Stimulated activated CD8-positive, alpha-beta memory T cell treated with anti-CD3 and anti-CD28 coated beads, Interleukin-7, amount 100 ng/mL, for 48 hours (primary cell): ENCODE measurements around the gene SCN11A.

Experiments used
- DNase-seq, 2 donors: peaks; one replicate each; pipeline ENCODE4 v3.0.0-alpha.2; 2020; ENCODE audit warnings: low read depth in 1 of 2; ENCODE audit errors: extremely low read depth in 1 of 2

Gene SCN11A

DNA sequence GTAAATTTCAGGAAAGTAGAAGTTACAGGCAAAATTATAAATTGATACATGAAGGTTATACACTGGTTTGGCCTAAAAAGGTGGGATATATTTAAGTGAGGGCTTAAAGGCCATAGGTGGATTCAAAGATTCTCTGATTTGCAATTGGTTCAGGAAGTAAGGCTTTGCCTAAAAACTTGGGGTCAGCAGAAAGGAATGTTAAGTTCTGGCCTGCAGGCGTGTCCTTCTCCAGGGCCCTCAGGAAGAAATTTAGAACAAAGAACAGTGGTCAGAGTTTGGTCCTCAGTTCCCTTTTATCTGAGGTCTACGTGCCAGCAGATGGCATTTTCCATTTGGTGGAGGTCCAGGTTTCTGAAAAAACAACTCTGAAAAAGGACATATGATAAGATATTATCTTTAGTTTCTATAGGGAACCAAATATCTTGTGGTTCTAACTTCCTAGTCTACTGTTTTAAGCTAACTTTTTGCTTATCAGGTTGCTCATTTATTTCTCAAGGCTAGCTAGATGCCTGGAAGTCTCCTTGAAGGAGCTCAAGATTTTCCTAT lies 40.5 kb downstream of the SCN11A start:
- DNase-seq = no peak

DNA sequence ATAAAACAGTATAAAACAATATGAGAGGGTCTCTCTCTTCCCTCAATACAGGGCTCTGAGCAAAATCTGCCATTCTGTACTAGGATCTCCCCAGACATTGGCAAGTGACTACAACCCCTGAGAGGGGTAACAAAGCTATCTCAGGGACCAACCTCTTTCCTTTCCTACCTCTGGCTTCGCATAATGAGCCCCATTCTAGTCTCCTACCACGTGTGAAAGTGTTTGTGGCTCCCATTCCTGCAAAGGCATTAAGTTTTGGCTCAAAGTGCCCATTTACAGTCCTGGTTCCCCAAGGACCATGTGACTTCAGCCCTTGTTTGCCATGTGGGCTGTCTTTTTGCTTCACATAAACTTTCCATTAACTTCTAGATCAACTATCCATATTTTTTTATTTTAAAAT lies 46.4 kb downstream of the SCN11A start:
- no peak for DNase-seq
